ENCODE measurements around the gene TIMP1.

TIMP1 gene

DNA sequence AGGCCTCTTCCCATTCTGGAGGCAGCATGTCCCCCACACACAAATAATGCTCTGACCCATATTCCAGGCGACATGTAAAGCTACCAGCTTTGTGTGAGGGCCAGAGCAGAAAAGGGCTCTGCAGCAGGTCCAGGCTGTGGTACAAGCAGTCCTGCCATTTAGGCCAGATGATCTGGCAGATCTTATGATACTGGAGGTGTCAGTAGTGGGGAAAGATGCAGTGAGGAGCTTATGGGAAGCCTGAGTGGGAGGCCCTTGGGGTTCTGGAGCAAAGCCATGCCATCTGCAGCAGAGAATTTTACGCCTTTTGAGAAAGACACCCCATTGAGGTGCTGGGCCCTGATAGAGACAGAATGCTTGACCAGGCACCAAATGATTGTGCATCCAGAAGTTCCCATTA, 29.7 kb downstream of the TIMP1 start:
- DNase-seq (ENCODE audit: low read depth) = no peak
- TF ChIP-seq, protein P1, sequence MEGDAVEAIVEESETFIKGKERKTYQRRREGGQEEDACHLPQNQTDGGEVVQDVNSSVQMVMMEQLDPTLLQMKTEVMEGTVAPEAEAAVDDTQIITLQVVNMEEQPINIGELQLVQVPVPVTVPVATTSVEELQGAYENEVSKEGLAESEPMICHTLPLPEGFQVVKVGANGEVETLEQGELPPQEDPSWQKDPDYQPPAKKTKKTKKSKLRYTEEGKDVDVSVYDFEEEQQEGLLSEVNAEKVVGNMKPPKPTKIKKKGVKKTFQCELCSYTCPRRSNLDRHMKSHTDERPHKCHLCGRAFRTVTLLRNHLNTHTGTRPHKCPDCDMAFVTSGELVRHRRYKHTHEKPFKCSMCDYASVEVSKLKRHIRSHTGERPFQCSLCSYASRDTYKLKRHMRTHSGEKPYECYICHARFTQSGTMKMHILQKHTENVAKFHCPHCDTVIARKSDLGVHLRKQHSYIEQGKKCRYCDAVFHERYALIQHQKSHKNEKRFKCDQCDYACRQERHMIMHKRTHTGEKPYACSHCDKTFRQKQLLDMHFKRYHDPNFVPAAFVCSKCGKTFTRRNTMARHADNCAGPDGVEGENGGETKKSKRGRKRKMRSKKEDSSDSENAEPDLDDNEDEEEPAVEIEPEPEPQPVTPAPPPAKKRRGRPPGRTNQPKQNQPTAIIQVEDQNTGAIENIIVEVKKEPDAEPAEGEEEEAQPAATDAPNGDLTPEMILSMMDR (conservative IDR thresholded peaks at IDR 0.05; ENCODE audit: control insufficient read depth, insufficient read depth, low read depth, low read length) = no peak
- no peak overlapping the region for H3K4me3 ChIP-seq (ENCODE audit: control insufficient read depth, low read depth, low read length)

DNA sequence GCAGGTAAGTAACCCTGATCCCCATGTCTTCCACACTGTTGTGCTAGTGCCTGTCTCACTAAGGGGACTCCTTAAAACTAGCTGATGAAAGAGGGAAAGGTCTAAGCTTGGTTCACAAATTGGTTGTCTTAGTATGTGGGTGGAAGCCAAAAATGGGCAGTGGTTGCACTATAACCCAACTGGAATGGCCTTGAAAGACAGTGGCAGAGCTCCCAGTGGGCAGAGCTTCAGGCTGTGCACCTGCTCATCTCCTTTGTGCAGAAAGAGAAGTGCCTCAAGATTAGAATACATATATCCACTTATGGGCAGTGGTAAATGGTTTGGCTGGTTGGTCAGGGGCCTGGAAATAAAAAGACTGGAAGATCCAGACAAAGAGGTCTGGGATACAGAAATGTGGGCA, 30.2 kb downstream of the TIMP1 start:
- no peak for DNase-seq (ENCODE audit: low read depth)
- TF ChIP-seq, protein P1 (conservative IDR thresholded peaks at IDR 0.05; ENCODE audit: control insufficient read depth, insufficient read depth, low read depth, low read length) = no peak
- no peak overlapping the region for H3K4me3 ChIP-seq (ENCODE audit: control insufficient read depth, low read depth, low read length)

DNA sequence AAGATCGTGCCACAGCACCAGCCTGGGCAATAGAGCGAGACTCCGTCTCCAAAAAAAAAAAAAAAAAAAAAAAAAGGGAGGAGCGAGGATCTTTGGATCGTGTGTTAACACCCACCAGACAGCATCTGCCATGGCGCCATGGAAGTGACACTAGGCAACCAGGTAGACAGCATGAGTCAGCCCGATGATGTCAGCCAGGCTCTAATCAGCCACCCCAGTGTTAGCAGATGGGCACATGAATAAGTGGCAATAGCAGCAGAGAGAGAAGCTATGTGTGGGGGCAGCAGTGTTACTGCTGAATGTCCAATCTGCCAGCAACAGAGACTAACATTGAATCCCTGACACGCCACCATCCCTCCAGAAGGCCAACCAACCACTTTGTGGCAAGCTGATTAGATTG, 30.8 kb downstream of the TIMP1 start:
- no peak overlapping the region for H3K4me3 ChIP-seq (ENCODE audit: control insufficient read depth, low read depth, low read length)
- DNase-seq (ENCODE audit: low read depth) = no peak
- TF ChIP-seq, protein P1 (conservative IDR thresholded peaks at IDR 0.05; ENCODE audit: control insufficient read depth, insufficient read depth, low read depth, low read length) = no peak

DNA sequence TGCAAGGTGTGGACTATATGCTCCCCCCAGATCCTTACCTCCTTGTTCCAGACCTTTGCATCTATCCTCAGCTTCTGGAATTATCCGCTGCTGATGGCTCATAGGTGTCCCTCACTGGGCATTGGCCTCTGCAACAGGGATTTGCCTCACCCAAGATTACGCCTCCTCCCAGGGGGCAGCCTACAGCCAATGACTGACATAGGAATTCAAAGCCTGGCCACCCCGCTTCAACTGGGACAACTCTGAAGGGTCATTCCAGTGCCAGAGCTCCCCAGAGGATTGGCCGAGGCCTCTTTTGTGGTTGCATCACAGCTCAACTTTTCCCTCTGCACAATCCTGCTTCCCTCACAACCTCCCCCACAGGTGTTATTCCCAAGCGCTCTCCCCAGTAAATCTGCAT, 32.4 kb downstream of the TIMP1 start:
- no peak overlapping the region for H3K4me3 ChIP-seq (ENCODE audit: control insufficient read depth, low read depth, low read length)
- TF ChIP-seq, protein P1 (conservative IDR thresholded peaks at IDR 0.05; ENCODE audit: control insufficient read depth, insufficient read depth, low read depth, low read length) = no peak
- DNase-seq (ENCODE audit: low read depth) = no peak

DNA sequence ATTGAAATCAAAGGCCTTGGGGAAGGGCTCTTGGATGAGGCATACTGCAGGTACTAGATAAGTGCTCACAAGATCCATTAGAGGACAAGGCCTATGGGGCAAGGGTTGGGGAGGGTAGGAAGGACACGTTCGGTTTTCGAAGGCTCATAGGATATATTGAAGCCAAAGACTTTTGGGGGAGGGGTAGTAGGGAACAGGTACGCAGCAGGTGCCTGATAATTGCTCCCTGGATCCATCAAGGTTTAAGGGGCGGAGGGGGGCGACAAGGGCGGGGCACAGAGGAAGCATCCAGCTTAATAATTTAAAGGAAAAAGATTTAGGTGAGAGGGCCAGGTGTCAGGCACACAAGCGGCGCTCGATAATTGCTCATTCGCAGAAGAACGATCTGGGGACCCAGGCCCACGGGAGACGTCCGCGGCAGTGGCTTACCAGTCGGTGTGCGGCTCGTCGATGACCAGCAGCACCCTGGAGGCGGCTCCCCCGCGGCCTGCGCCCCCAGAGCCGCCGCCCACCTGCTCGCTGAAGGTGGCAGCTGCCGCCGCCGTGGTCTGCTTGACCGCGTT, 36.8 kb downstream of the TIMP1 start:
- no peak overlapping the region for H3K4me3 ChIP-seq (ENCODE audit: control insufficient read depth, low read depth, low read length)
- no peak for DNase-seq (ENCODE audit: low read depth)
- TF ChIP-seq, protein P1 (conservative IDR thresholded peaks at IDR 0.05; ENCODE audit: control insufficient read depth, insufficient read depth, low read depth, low read length) = no peak

DNA sequence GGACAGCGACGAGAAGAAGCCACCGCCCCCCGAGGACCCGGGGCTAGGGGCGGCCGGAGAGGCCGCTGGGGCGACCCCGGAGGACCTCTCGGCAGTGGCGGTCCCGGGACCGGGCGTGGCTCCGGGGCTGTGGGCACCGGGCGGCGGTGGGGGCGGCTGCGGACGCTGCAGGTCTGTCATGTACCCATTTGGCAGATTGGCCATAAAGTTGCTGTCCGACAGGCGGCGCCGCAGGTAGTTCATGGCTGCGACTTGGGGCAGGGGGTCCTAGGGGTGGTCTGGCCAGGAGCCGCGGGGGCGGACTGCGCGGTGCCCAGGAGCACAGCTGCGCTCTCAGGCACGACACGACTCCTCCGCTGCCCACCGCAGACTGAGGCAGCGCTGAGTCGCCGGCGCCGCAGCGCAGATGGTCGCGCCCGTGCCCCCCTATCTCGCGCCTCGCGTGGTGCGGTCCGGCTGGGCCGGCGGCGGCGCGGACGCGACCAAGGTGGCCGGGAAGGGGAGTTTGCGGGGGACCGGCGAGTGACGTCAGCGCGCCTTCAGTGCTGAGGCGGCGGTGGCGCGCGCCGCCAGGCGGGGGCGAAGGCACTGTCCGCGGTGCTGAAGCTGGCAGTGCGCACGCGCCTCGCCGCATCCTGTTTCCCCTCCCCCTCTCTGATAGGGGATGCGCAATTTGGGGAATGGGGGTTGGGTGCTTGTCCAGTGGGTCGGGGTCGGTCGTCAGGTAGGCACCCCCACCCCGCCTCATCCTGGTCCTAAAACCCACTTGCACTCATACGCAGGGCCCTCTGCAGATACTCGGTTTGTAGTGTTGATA, 37.5 kb downstream of the TIMP1 start, which contains the start of gene SYN1:
Gene SYN1 (minus strand): TSS at position 372 of the 817 bp plus-strand sequence. CDS start 129 bp downstream, at position 243.
- TF ChIP-seq, protein P1 (conservative IDR thresholded peaks at IDR 0.05; ENCODE audit: control insufficient read depth, insufficient read depth, low read depth, low read length) = no peak
- DNase-seq (ENCODE audit: low read depth) = peak; percentile 72

More for the DNA sequence above, 37.5 kb downstream of the TIMP1 start, which contains the start of gene SYN1:
- peak within 1 kb of the TSS; percentile 28 for H3K4me3 ChIP-seq (ENCODE audit: control insufficient read depth, low read depth, low read length)
